ENCODE results near the gene CDH13.
A peak's percentile ranks its signal among the peaks of the same experiment; 100 is the strongest.

The CDH13 gene

GRCh38 chr16:82793528-82794245 is 166.9 kb downstream of the CDH13 start:
- DNase-seq, result no peak
- H3K27me3 ChIP-seq (ENCODE audit: insufficient read depth, low read depth, severe bottlenecking), result no peaks in the 10 kb centered on the region
- TF ChIP-seq CTCF (IDR thresholded peaks at IDR 0.05; ENCODE audit: low read depth, low read length), result no peak
- H3K9me3 ChIP-seq (ENCODE audit: severe bottlenecking), result no peaks in the 10 kb centered on the region
- H3K4me3 ChIP-seq (ENCODE audit: low read depth, low read length), result no peak overlapping the region
- H3K36me3 ChIP-seq, result no peaks in the 10 kb centered on the region
- no peak overlapping the region for H3K27ac ChIP-seq

- Histone ChIP-seq H3K4me3 (ENCODE audit: low read depth, low read length) (no peak overlapping the region), H3K36me3 (no peaks in the 10 kb centered on the region), H3K9me3 (ENCODE audit: severe bottlenecking) (no peaks in the 10 kb centered on the region), H3K27ac (no peak overlapping the region), H3K27me3 (ENCODE audit: insufficient read depth, low read depth, severe bottlenecking) (no peaks in the 10 kb centered on the region)
- 0 out of 2 replicates have a peak, but pooled peaks have one; percentile 16 for TF ChIP-seq CTCF (IDR thresholded peaks at IDR 0.05; ENCODE audit: low read depth, low read length)
- DNase-seq, result no peak
Observed at GRCh38 chr16:82796047-82796446, 169.3 kb downstream of the CDH13 start.

- Histone ChIP-seq H3K9me3 (ENCODE audit: severe bottlenecking) (no peaks in the 10 kb centered on the region), H3K27ac (no peak overlapping the region)
Observed at GRCh38 chr16:82801361-82801760, 174.6 kb downstream of the CDH13 start.

GRCh38 chr16:82805866-82806265 is 179.1 kb downstream of the CDH13 start:
- H3K27me3 ChIP-seq (ENCODE audit: insufficient read depth, low read depth, severe bottlenecking), result no peaks in the 10 kb centered on the region
- H3K9me3 ChIP-seq (ENCODE audit: severe bottlenecking), result no peaks in the 10 kb centered on the region
- no peak for TF ChIP-seq CTCF (IDR thresholded peaks at IDR 0.05; ENCODE audit: low read depth, low read length)
- H3K27ac ChIP-seq, result no peak overlapping the region
- no peaks in the 10 kb centered on the region for H3K36me3 ChIP-seq
- H3K4me3 ChIP-seq (ENCODE audit: low read depth, low read length), result no peak overlapping the region
- DNase-seq, result no peak

More at GRCh38 chr16:82801361-82801760, 174.6 kb downstream of the CDH13 start:
- no peak for DNase-seq
- no peaks in the 10 kb centered on the region for H3K27me3 ChIP-seq (ENCODE audit: insufficient read depth, low read depth, severe bottlenecking)
- no peaks in the 10 kb centered on the region for H3K36me3 ChIP-seq
- no peak for TF ChIP-seq CTCF (IDR thresholded peaks at IDR 0.05; ENCODE audit: low read depth, low read length)
- H3K4me3 ChIP-seq (ENCODE audit: low read depth, low read length), result no peak overlapping the region

- Histone ChIP-seq H3K27me3 (ENCODE audit: insufficient read depth, low read depth, severe bottlenecking) (no peaks in the 10 kb centered on the region), H3K27ac (no peak overlapping the region), H3K9me3 (ENCODE audit: severe bottlenecking) (no peaks in the 10 kb centered on the region), H3K4me3 (ENCODE audit: low read depth, low read length) (no peak overlapping the region), H3K36me3 (no peaks in the 10 kb centered on the region)
- no peak for TF ChIP-seq CTCF (IDR thresholded peaks at IDR 0.05; ENCODE audit: low read depth, low read length)
- no peak for DNase-seq
Observed at GRCh38 chr16:82807311-82807710, 180.5 kb downstream of the CDH13 start.

- TF ChIP-seq CTCF (IDR thresholded peaks at IDR 0.05; ENCODE audit: low read depth, low read length), result no peak
- no peaks in the 10 kb centered on the region for H3K36me3 ChIP-seq
Observed at GRCh38 chr16:82808036-82808435, 181.3 kb downstream of the CDH13 start.

More at GRCh38 chr16:82808036-82808435, 181.3 kb downstream of the CDH13 start:
- H3K9me3 ChIP-seq (ENCODE audit: severe bottlenecking), result no peaks in the 10 kb centered on the region
- no peak for DNase-seq
- no peak overlapping the region for H3K27ac ChIP-seq
- H3K27me3 ChIP-seq (ENCODE audit: insufficient read depth, low read depth, severe bottlenecking), result no peaks in the 10 kb centered on the region
- H3K4me3 ChIP-seq (ENCODE audit: low read depth, low read length), result no peak overlapping the region
